ENCODE measurements around the gene FCHO2. TPM values are rescaled to one million over a fixed set of nuclear protein-coding genes. Genes with fewer than 3 reads are reported as not detected.

Gene FCHO2
- total RNA-seq, 1 experiment from 2014 or later = 5.1 TPM

DNA sequence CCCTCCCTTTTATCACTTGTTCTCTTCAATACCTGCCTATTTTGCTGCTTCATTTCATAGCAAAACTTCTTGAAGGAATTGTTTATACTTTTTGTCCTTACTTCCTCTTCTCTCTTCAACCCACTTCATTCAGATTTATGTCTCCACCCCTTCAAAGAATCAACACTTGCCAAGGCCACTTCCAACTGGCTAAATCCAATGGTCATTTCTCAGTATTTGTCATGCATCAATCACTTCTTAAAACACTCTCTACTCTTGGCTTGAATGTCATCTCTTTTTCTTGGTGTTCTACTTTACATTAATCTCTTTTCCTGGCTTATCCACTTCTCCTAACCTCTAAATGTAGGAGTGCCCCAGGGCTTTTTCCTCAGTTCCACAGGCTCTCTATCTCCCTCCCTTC, 8.3 kb upstream of the FCHO2 start:
- Histone ChIP-seq H3K9me3 (ENCODE audit: low read length) (no peaks in the 10 kb centered on the region), H3K4me2 (ENCODE audit: low read depth, low read length, poor library complexity, severe bottlenecking) (no peak overlapping the region)

DNA sequence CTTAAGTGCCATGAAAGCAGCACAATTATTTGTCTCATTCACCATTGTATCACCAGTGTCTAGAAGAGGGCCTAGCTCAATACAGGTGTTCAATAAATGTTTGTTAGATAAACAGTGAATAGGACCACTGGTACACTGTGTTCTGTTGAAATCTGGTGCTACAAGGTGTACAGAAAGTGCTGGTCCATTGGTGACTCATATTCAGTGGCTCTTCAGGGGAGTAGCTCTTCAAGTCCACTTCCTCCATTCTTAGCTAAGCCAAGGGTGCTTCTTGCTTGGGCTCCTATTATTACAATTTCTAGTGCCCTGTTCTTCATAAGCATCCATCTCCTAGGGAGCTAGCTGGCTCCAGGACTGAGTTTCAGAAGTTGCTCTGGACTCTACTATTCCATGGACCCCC, 6.4 kb upstream of the FCHO2 start:
- H3K9ac ChIP-seq (ENCODE audit: low read length) = no peak overlapping the region
- H3K4me3 ChIP-seq (ENCODE audit: low read length) = no peak overlapping the region
- no peaks in the 10 kb centered on the region for H3K9me2 ChIP-seq (replicated peaks; ENCODE audit: insufficient read depth, low read length)

More for the DNA sequence above, 8.3 kb upstream of the FCHO2 start:
- Histone ChIP-seq H3K9ac (ENCODE audit: low read length) (no peak overlapping the region), H3K36me3 (ENCODE audit: insufficient read depth, low read length) (no peaks in the 10 kb centered on the region), H3K4me3 (ENCODE audit: low read length) (no peak overlapping the region), H3K27ac (ENCODE audit: low read length) (no peak overlapping the region), H4K20me1 (ENCODE audit: insufficient read depth, low read depth, low read length) (no peaks in the 10 kb centered on the region), H3K9me2 (replicated peaks; ENCODE audit: insufficient read depth, low read length) (no peaks in the 10 kb centered on the region), H2AFZ (ENCODE audit: low read length) (no peak overlapping the region), H3K4me1 (ENCODE audit: low read length) (peaks cover 9% of the 10 kb centered on the region), H3K27me3 (ENCODE audit: low read length) (no peaks in the 10 kb centered on the region), H3K79me2 (ENCODE audit: low read length) (no peaks in the 10 kb centered on the region)
- DNase-seq = no peak

DNA sequence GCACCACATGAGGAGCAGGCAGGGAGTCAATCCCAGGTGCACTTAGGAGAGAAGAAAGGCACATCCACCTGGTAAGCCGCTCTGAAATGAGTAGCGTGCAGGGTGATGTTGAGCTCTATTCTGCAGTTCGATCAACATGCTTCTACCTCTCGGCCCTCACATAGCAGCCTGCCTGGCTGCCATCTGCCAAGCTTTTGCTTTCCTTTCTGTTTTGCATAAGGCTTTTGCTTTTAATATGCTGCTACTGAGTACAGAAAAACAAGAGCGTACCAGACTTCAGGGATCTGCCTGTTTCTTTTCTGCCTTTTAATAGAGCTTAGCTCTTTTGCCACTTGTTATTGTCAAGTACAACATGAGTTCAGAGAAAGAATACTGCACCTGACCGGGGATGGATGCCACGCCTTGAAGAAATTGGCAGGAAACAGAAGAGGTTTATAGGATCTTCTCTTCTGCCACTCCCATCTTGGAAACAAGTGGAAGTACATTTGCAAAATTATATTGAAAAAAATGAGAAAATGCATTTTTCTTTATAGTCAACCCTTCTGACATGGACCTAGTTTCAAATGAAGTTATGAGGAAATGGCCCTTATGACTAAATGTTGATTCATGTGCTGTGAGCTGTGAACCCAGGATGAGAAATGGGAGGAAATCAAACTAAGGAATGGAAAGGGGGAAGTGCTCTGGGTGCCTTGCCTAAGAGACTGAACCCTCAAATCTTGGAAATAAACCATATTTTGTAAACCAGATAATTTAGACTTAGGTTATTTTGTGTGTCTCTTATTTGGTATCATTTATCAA, 4.0 kb upstream of the FCHO2 start:
- Histone ChIP-seq H3K4me2 (ENCODE audit: low read depth, low read length, poor library complexity, severe bottlenecking) (no peak overlapping the region), H3K27ac (ENCODE audit: low read length) (no peak overlapping the region), H3K27me3 (ENCODE audit: low read length) (0 out of 2 replicates have a peak, but pooled peaks cover 2% of the 10 kb centered on the region), H3K79me2 (ENCODE audit: low read length) (no peaks in the 10 kb centered on the region), H4K20me1 (ENCODE audit: insufficient read depth, low read depth, low read length) (no peaks in the 10 kb centered on the region), H3K9me2 (replicated peaks; ENCODE audit: insufficient read depth, low read length) (no peaks in the 10 kb centered on the region), H3K9ac (ENCODE audit: low read length) (no peak overlapping the region), H3K4me1 (ENCODE audit: low read length) (peaks cover 13% of the 10 kb centered on the region), H3K9me3 (ENCODE audit: low read length) (no peaks in the 10 kb centered on the region), H2AFZ (ENCODE audit: low read length) (no peak overlapping the region), H3K36me3 (ENCODE audit: insufficient read depth, low read length) (no peaks in the 10 kb centered on the region), H3K4me3 (ENCODE audit: low read length) (no peak overlapping the region)
- DNase-seq = no peak

More for the DNA sequence above, 6.4 kb upstream of the FCHO2 start:
- Histone ChIP-seq H3K4me2 (ENCODE audit: low read depth, low read length, poor library complexity, severe bottlenecking) (no peak overlapping the region), H3K79me2 (ENCODE audit: low read length) (no peaks in the 10 kb centered on the region), H3K27ac (ENCODE audit: low read length) (no peak overlapping the region), H3K27me3 (ENCODE audit: low read length) (no peaks in the 10 kb centered on the region), H3K4me1 (ENCODE audit: low read length) (peaks cover 9% of the 10 kb centered on the region), H3K36me3 (ENCODE audit: insufficient read depth, low read length) (no peaks in the 10 kb centered on the region), H3K9me3 (ENCODE audit: low read length) (no peaks in the 10 kb centered on the region), H2AFZ (ENCODE audit: low read length) (no peak overlapping the region), H4K20me1 (ENCODE audit: insufficient read depth, low read depth, low read length) (no peaks in the 10 kb centered on the region)
- DNase-seq = no peak

DNA sequence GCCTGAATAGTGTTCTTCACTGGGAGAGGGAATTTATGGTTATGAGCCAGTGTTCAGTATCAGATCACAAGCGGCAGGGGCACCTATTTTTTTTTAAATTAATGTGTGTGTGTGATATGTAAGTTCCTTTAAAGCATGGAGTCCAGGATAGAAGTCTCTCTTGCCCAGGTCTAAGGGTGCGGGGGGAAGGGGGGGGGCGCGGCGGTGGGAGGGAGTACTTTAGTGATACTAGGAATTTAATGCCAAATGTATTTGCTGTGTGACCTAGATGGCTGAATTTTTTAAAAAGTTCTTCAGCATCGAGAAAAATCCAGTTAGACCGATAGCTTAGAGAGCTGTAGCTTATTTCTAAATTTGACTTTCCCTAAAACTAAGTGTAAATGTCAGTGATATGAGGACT, 1.5 kb upstream of the FCHO2 start:
- Histone ChIP-seq H3K9me3 (ENCODE audit: low read length) (no peaks in the 10 kb centered on the region), H3K4me3 (ENCODE audit: low read length) (no peak overlapping the region), H3K79me2 (ENCODE audit: low read length) (no peaks in the 10 kb centered on the region), H3K4me2 (ENCODE audit: low read depth, low read length, poor library complexity, severe bottlenecking) (no peak overlapping the region), H3K36me3 (ENCODE audit: insufficient read depth, low read length) (no peaks in the 10 kb centered on the region), H3K27ac (ENCODE audit: low read length) (no peak overlapping the region), H3K9ac (ENCODE audit: low read length) (no peak overlapping the region), H2AFZ (ENCODE audit: low read length) (no peak overlapping the region), H3K27me3 (ENCODE audit: low read length) (0 out of 2 replicates have a peak, but pooled peaks cover 2% of the 10 kb centered on the region), H3K4me1 (ENCODE audit: low read length) (peaks cover 13% of the 10 kb centered on the region), H3K9me2 (replicated peaks; ENCODE audit: insufficient read depth, low read length) (no peaks in the 10 kb centered on the region), H4K20me1 (ENCODE audit: insufficient read depth, low read depth, low read length) (no peaks in the 10 kb centered on the region)
- no peak for DNase-seq

DNA sequence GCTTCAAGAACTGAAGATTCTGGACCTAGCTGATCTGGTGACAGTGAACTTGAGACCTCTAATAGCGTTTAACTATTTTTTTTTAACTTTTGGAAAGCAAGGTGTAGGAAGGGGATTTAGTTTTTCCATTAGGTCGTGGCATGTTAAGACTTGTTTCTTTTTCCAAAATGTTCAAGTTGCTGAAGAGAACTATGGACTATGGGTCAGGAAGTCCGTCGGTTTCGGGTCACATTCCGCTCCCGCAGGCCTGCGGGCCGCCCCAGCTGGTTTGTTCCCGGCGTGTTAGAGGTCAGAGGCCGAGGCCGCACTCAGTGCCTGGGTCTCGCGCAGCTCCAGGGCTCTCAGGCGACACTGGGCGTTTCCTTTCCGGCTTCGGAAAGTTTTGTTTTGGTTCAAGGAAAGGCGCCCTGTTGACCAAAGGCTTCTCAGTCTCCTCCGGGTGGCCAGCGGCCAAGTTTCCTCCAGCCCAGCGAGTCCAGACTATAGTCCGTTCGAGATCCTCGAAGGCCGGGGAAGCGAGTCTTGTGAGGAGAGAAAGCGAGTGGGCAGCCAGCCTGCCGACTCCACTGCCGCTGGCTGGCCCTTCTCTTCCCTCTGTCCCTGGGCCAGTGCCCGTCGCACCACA, 586 bp upstream of the FCHO2 start:
- Histone ChIP-seq H3K79me2 (ENCODE audit: low read length) (no peaks in the 10 kb centered on the region), H3K27ac (ENCODE audit: low read length) (no peak overlapping the region), H3K4me1 (ENCODE audit: low read length) (peaks cover 13% of the 10 kb centered on the region), H3K27me3 (ENCODE audit: low read length) (0 out of 2 replicates have a peak, but pooled peaks cover 2% of the 10 kb centered on the region), H3K9ac (ENCODE audit: low read length) (peak overlapping the region; percentile 65), H3K4me2 (ENCODE audit: low read depth, low read length, poor library complexity, severe bottlenecking) (peak overlapping the region; percentile 83), H3K36me3 (ENCODE audit: insufficient read depth, low read length) (no peaks in the 10 kb centered on the region), H3K9me2 (replicated peaks; ENCODE audit: insufficient read depth, low read length) (no peaks in the 10 kb centered on the region), H4K20me1 (ENCODE audit: insufficient read depth, low read depth, low read length) (no peaks in the 10 kb centered on the region), H2AFZ (ENCODE audit: low read length) (peak overlapping the region; percentile 99), H3K4me3 (ENCODE audit: low read length) (peak overlapping the region; percentile 71), H3K9me3 (ENCODE audit: low read length) (no peaks in the 10 kb centered on the region)
- DNase-seq = no peak

DNA sequence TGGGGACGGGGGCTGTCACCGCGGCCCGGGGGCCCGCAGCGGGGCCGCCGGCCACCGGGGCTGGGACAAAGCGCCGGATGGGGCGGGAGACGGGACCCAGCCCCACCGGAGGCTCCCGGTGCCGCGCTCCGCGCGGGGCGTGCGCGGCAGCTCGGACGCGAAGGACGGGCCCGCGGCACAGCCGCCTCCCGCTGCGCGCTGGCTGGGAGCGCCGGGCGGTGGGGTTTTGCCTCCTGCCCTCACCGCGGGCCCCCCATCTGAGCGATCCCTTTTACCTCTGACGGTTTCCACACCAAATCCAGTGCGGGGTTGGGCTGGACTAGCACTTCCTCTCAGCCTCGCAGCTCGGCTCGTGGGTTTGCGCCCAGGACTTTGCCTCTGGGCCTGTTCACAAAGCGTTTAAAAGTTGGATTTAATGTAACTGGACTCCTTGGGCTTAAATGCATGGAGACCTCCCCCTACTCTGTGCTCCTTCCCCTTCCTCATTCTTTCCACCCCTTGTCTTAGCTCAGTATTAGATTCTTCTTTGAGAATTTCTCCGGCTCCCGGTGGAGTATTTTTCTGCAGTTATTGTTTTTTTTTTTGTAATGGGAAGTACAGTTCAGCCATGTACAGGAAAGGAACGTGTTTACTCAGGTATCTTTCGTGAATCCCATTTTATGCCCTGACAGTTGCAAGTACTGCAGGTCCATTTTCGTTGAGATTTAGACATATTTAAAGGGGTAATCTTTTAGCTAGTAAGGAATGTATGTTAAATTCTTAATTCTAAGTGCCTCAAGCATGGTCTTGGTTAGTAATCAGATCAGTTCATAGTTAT, 691 bp downstream of the FCHO2 start:
- Histone ChIP-seq H3K27me3 (ENCODE audit: low read length) (0 out of 2 replicates have a peak, but pooled peaks cover 2% of the 10 kb centered on the region), H3K9ac (ENCODE audit: low read length) (peak overlapping the region; percentile 65), H3K4me2 (ENCODE audit: low read depth, low read length, poor library complexity, severe bottlenecking) (peak overlapping the region; percentile 83), H3K4me3 (ENCODE audit: low read length) (peak overlapping the region; percentile 71), H3K36me3 (ENCODE audit: insufficient read depth, low read length) (no peaks in the 10 kb centered on the region), H3K27ac (ENCODE audit: low read length) (no peak overlapping the region), H3K9me3 (ENCODE audit: low read length) (no peaks in the 10 kb centered on the region), H4K20me1 (ENCODE audit: insufficient read depth, low read depth, low read length) (no peaks in the 10 kb centered on the region), H3K9me2 (replicated peaks; ENCODE audit: insufficient read depth, low read length) (no peaks in the 10 kb centered on the region), H2AFZ (ENCODE audit: low read length) (peak overlapping the region; percentile 99), H3K4me1 (ENCODE audit: low read length) (peaks cover 13% of the 10 kb centered on the region), H3K79me2 (ENCODE audit: low read length) (no peaks in the 10 kb centered on the region)
- peak; percentile 68 for DNase-seq

DNA sequence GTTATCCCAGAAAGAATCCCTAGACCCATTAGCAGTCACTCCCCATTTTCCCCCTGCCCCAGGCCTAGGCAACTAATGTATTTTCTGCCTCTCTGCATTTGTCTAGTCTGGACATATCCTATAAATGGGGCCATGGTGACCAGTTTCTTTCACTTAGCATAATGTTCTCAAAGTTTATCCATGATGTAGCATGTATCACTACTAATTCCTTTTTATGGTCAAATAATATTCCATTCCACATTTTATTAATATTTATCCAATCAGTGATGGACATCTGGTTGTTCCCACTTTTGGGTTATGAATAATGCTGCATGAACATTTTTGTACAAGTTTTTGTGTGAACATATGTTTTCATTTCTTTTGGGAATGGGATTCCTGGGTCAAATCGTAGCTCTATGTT, 1.5 kb downstream of the FCHO2 start:
- no peaks in the 10 kb centered on the region for H3K9me3 ChIP-seq (ENCODE audit: low read length)
- H3K4me2 ChIP-seq (ENCODE audit: low read depth, low read length, poor library complexity, severe bottlenecking) = no peak overlapping the region
- H3K27me3 ChIP-seq (ENCODE audit: low read length) = 0 out of 2 replicates have a peak, but pooled peaks cover 2% of the 10 kb centered on the region
- no peak overlapping the region for H3K4me3 ChIP-seq (ENCODE audit: low read length)
- peaks cover 13% of the 10 kb centered on the region for H3K4me1 ChIP-seq (ENCODE audit: low read length)
- H3K9ac ChIP-seq (ENCODE audit: low read length) = no peak overlapping the region
- H3K36me3 ChIP-seq (ENCODE audit: insufficient read depth, low read length) = no peaks in the 10 kb centered on the region
- no peaks in the 10 kb centered on the region for H4K20me1 ChIP-seq (ENCODE audit: insufficient read depth, low read depth, low read length)
- no peaks in the 10 kb centered on the region for H3K79me2 ChIP-seq (ENCODE audit: low read length)
- H3K27ac ChIP-seq (ENCODE audit: low read length) = no peak overlapping the region
- H3K9me2 ChIP-seq (replicated peaks; ENCODE audit: insufficient read depth, low read length) = no peaks in the 10 kb centered on the region
- no peak overlapping the region for H2AFZ ChIP-seq (ENCODE audit: low read length)
- no peak for DNase-seq

DNA sequence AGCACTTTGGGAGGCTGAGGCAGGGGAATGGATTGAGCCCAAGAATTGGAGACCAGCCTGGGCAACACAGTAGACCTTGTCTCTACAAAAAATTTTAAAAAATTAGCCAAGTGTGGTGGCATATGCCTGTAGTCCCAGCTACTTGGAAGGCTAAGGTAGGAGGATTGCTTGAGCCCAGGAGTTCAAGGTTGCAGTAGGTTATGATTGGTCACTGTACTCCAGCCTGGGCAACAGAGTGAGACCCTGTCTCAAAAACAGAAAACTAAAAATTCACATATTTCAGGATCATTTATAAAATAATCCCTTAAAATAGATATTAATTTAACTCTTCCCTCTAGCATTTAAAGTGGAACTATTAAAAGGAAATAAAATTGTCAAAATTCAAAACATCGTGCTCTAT, 3.4 kb downstream of the FCHO2 start:
- Histone ChIP-seq H3K4me2 (ENCODE audit: low read depth, low read length, poor library complexity, severe bottlenecking) (no peak overlapping the region), H3K9ac (ENCODE audit: low read length) (no peak overlapping the region), H3K79me2 (ENCODE audit: low read length) (no peaks in the 10 kb centered on the region)

More for the DNA sequence above, 3.4 kb downstream of the FCHO2 start:
- no peak for DNase-seq
- 0 out of 2 replicates have a peak, but pooled peaks cover 2% of the 10 kb centered on the region for H3K27me3 ChIP-seq (ENCODE audit: low read length)
- no peak overlapping the region for H3K4me3 ChIP-seq (ENCODE audit: low read length)
- H3K9me2 ChIP-seq (replicated peaks; ENCODE audit: insufficient read depth, low read length) = no peaks in the 10 kb centered on the region
- H3K9me3 ChIP-seq (ENCODE audit: low read length) = no peaks in the 10 kb centered on the region
- H3K4me1 ChIP-seq (ENCODE audit: low read length) = peaks cover 13% of the 10 kb centered on the region
- H3K36me3 ChIP-seq (ENCODE audit: insufficient read depth, low read length) = no peaks in the 10 kb centered on the region
- no peak overlapping the region for H3K27ac ChIP-seq (ENCODE audit: low read length)
- H4K20me1 ChIP-seq (ENCODE audit: insufficient read depth, low read depth, low read length) = no peaks in the 10 kb centered on the region
- H2AFZ ChIP-seq (ENCODE audit: low read length) = no peak overlapping the region
